ENCODE measurements around the gene SEMA3A. TPM values are rescaled to one million over a fixed set of nuclear protein-coding genes. Genes with fewer than 3 reads are reported as not detected.
A peak's percentile ranks its signal among the peaks of the same experiment; 100 is the strongest.
"Not testable (repeated sequence)": the region's sequence is repeated elsewhere in the genome, so short reads cannot be mapped to it uniquely, and the experiment has no call there.

Gene SEMA3A
- total and polyA plus RNA-seq, 3 donors from 2014 or later = 1.4 to 3.9 (median 2.0) TPM

- intact Hi-C loops (cut with DNase I; ENCODE audit: low total_unique reads) = no loop called here
- Histone ChIP-seq H3K27me3 (no peaks in the 10 kb centered on the region), H3K27ac (no peak overlapping the region), H3K4me3 (no peak overlapping the region), H3K36me3 (ENCODE audit: low read depth, missing control alignments) (no peaks in the 10 kb centered on the region), H3K9me3 (no peaks in the 10 kb centered on the region), H3K4me1 (no peaks in the 10 kb centered on the region)
- TF ChIP-seq POLR2A (IDR thresholded peaks at IDR 0.05) = no peak
- TF ChIP-seq CTCF (IDR thresholded peaks at IDR 0.05) = no peak
- no peak for DNase-seq
- WGBS, 2 donors = 75 to 82% methylated on average over 6 of the region's 6 CpGs
Measured at GRCh38 chr7:84154991-84155781, 39.4 kb downstream of the SEMA3A start.

GRCh38 chr7:84152995-84153394 lies 41.6 kb downstream of the SEMA3A start:
- Histone ChIP-seq H3K4me1 (no peaks in the 10 kb centered on the region), H3K4me3 (no peak overlapping the region), H3K9me3 (no peaks in the 10 kb centered on the region), H3K36me3 (ENCODE audit: low read depth, missing control alignments) (no peaks in the 10 kb centered on the region), H3K27me3 (no peaks in the 10 kb centered on the region), H3K27ac (no peak overlapping the region)
- no peak for DNase-seq
- intact Hi-C loops (cut with DNase I; ENCODE audit: low total_unique reads) = no loop called here
- no peak for TF ChIP-seq CTCF (IDR thresholded peaks at IDR 0.05)
- TF ChIP-seq POLR2A (IDR thresholded peaks at IDR 0.05) = no peak

GRCh38 chr7:84150370-84150769 lies 44.2 kb downstream of the SEMA3A start:
- H3K4me3 ChIP-seq = peak overlapping the region in 1 of 2 donors; percentile 26
- H3K36me3 ChIP-seq (ENCODE audit: low read depth, missing control alignments); intact Hi-C loops (cut with DNase I; ENCODE audit: low total_unique reads); H3K27me3 ChIP-seq; H3K4me1 ChIP-seq; H3K27ac ChIP-seq; H3K9me3 ChIP-seq: not testable (repeated sequence)
- WGBS, 2 donors = 73 to 82% methylated on average over 12 to 22 of the region's 22 CpGs
- peak; percentile 33 for DNase-seq

- intact Hi-C loops (cut with DNase I; ENCODE audit: low total_unique reads) = no loop called here
- no peaks in the 10 kb centered on the region for H3K36me3 ChIP-seq (ENCODE audit: low read depth, missing control alignments)
- no peak for TF ChIP-seq CTCF (IDR thresholded peaks at IDR 0.05)
- TF ChIP-seq POLR2A (IDR thresholded peaks at IDR 0.05) = no peak
- no peaks in the 10 kb centered on the region for H3K4me1 ChIP-seq
- H3K9me3 ChIP-seq = no peaks in the 10 kb centered on the region
- 43 to 71% methylated on average over 3 of the region's 3 CpGs for WGBS, 2 donors
- no peak overlapping the region for H3K4me3 ChIP-seq
- no peak for DNase-seq
- H3K27ac ChIP-seq = no peak overlapping the region
- H3K27me3 ChIP-seq = no peaks in the 10 kb centered on the region
Measured at GRCh38 chr7:84149573-84149972, 45.0 kb downstream of the SEMA3A start.

GRCh38 chr7:84145892-84146291 lies 48.7 kb downstream of the SEMA3A start:
- Histone ChIP-seq H3K4me3 (no peak overlapping the region), H3K27ac (no peak overlapping the region), H3K27me3 (no peaks in the 10 kb centered on the region), H3K9me3 (no peaks in the 10 kb centered on the region), H3K36me3 (ENCODE audit: low read depth, missing control alignments) (peaks cover 5% of the 10 kb centered on the region), H3K4me1 (no peaks in the 10 kb centered on the region)
- intact Hi-C loops (cut with DNase I; ENCODE audit: low total_unique reads) = no loop called here
- DNase-seq = no peak
- 65 to 68% methylated on average over 3 of the region's 3 CpGs for WGBS, 2 donors
- TF ChIP-seq CTCF (IDR thresholded peaks at IDR 0.05) (no peak), POLR2A (IDR thresholded peaks at IDR 0.05) (no peak)
